Gastroesophageal sphincter (tissue), 3 donors: ENCODE results near the gene CPED1.

Source experiments
- CTCF ChIP-seq, 4 experiments: fragments of 200-600 bp in 2 of 4; fragments of 450-650 bp in 2 of 4; sonication (generic) in 1 of 4; IDR thresholded peaks; one replicate each; pipeline ENCODE4 v1.5.1; 2017 to 2019; ENCODE audit warnings: antibody characterized with exemption in 4 of 4, mild to moderate bottlenecking in 2 of 4, moderate library complexity in 2 of 4
- POLR2A ChIP-seq, 2 donors: fragments of 450-650 bp; IDR thresholded peaks; one replicate each; pipeline ENCODE4 v1.6.1; 2017; ENCODE audit warnings: antibody characterized with exemption in 2 of 2, mild to moderate bottlenecking in 2 of 2, moderate library complexity in 1 of 2
- POLR2AphosphoS5 ChIP-seq: sonication (generic); formaldehyde crosslinking; IDR thresholded peaks from one replicate; pipeline ENCODE4 v1.6.1; 2017; ENCODE audit warnings: antibody characterized with exemption

DNA sequence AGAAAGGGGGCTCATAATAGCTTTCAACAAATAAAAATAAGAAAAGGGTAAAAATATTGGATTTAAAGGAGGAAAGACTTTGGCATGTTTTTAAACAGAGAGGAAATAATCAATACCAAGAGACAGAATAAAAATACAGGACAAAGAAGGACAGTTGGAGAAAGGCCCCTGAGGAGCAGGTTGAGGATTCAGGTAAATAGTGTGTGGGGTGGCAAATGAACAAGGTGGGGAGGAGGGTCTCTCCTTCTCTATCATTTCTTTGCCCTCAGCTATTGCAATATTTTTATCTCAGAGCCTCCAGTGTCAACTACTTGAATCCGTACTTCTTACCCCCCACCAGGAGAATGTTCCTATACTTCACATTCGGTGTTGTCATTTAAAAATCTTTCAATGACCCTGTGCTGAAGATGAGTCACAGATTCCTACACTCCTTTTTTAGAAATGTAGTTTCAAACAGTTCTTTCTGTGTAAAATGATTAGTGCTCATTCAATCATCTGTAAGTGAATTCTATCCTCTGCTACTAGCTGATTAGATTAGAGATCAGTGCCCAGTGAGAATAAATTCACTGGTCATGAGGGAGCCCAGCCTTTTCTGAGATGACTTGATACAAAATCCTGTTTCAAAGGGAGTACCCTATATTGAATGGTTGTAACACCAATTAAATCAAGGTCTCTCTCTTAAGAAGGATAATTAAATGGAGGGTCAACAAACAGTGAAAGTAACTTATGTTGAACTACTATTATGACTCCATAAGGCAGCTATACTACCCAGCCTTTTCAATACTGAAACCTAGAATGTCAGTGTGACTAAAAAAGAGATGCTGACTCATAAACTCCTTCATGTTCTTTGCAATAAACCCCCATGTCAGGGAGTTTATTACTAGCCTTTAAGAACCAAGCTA lies 289.9 kb downstream of the CPED1 start:
- TF ChIP-seq CTCF (IDR thresholded peaks at IDR 0.05), result no peak
- no peak for TF ChIP-seq POLR2A (IDR thresholded peaks at IDR 0.05)
- no peak for TF ChIP-seq POLR2AphosphoS5
